GM19043 (cell line): ENCODE measurements around the gene MAN2B1.
"Not testable (repeated sequence)": the region's sequence is repeated elsewhere in the genome, so short reads cannot be mapped to it uniquely, and the experiment has no call there.

Source experiments
- ATAC-seq: cut with Tn5 transposase; IDR thresholded peaks from one replicate; pipeline ENCODE4 v1.9.1; 2021; ENCODE audit warnings: low read depth; ENCODE audit not compliant: unreplicated experiment

MAN2B1 gene

GRCh38 chr19:12664406-12665280, 1.9 kb downstream of the MAN2B1 start:
- ATAC-seq = no peak

- ATAC-seq = no peak
Observed at GRCh38 chr19:12660980-12661379, 5.6 kb downstream of the MAN2B1 start.

- ATAC-seq = no peak
Observed at GRCh38 chr19:12657966-12658365, 8.6 kb downstream of the MAN2B1 start.

GRCh38 chr19:12656899-12657571, 9.5 kb downstream of the MAN2B1 start:
- no peak for ATAC-seq

GRCh38 chr19:12655546-12655945, 11.0 kb downstream of the MAN2B1 start:
- ATAC-seq = no peak

- no peak for ATAC-seq
Observed at GRCh38 chr19:12652219-12652618, 14.3 kb downstream of the MAN2B1 start.

- ATAC-seq = no peak
Observed at GRCh38 chr19:12649941-12650340, 16.6 kb downstream of the MAN2B1 start.

- no peak for ATAC-seq
Observed at GRCh38 chr19:12648088-12648487, 18.5 kb downstream of the MAN2B1 start.

- ATAC-seq = no peak
Observed at GRCh38 chr19:12647490-12648071, 19.0 kb downstream of the MAN2B1 start.

- no peak for ATAC-seq
Observed at GRCh38 chr19:12647047-12647446, 19.5 kb downstream of the MAN2B1 start.

GRCh38 chr19:12646551-12646950, 20.0 kb downstream of the MAN2B1 start:
- ATAC-seq = no peak

- ATAC-seq = not testable (repeated sequence)
Observed at GRCh38 chr19:12643716-12644115, 22.8 kb downstream of the MAN2B1 start.

- no peak for ATAC-seq
Observed at GRCh38 chr19:12642506-12642905, 24.0 kb downstream of the MAN2B1 start.

- ATAC-seq = no peak
Observed at GRCh38 chr19:12641456-12641855, 25.1 kb downstream of the MAN2B1 start.

GRCh38 chr19:12639901-12640613, 26.5 kb downstream of the MAN2B1 start:
- ATAC-seq = no peak

- ATAC-seq = no peak
Observed at GRCh38 chr19:12638611-12639182, 27.8 kb downstream of the MAN2B1 start.

GRCh38 chr19:12636631-12637030, 29.9 kb downstream of the MAN2B1 start:
- ATAC-seq = no peak

- no peak for ATAC-seq
Observed at GRCh38 chr19:12629215-12629614, 37.3 kb downstream of the MAN2B1 start.

GRCh38 chr19:12628040-12629022, 38.2 kb downstream of the MAN2B1 start:
- ATAC-seq = no peak
